Osteocyte (in vitro differentiated cells): ENCODE data around the gene RIMKLB. TPM values are rescaled to one million over a fixed set of nuclear protein-coding genes. Genes with fewer than 3 reads are reported as not detected.

ENCODE experiments used
- DNase-seq: peaks from one replicate; pipeline ENCODE4 v3.0.0; 2021; ENCODE audit warnings: mixed read lengths; ENCODE audit not compliant: unreplicated experiment; ENCODE audit errors: extremely low spot score
- H3K27ac Mint-ChIP-seq: one replicate; pipeline ENCODE4 v1.8.0; 2021; ENCODE audit warnings: mild to moderate bottlenecking, mixed read lengths; ENCODE audit not compliant: unreplicated experiment
- H3K27me3 Mint-ChIP-seq: one replicate; pipeline ENCODE4 v1.8.0; 2021; ENCODE audit warnings: mixed read lengths; ENCODE audit not compliant: unreplicated experiment
- H3K36me3 Mint-ChIP-seq: one replicate; pipeline ENCODE4 v1.8.0; 2021; ENCODE audit warnings: mixed read lengths; ENCODE audit not compliant: unreplicated experiment
- H3K4me1 Mint-ChIP-seq: one replicate; pipeline ENCODE4 v1.8.0; 2021; ENCODE audit warnings: mixed read lengths; ENCODE audit not compliant: unreplicated experiment
- H3K4me3 Mint-ChIP-seq: one replicate; pipeline ENCODE4 v1.8.0; 2021; ENCODE audit warnings: mild to moderate bottlenecking, moderate library complexity, mixed read lengths; ENCODE audit not compliant: unreplicated experiment
- H3K9me3 Mint-ChIP-seq: one replicate; pipeline ENCODE4 v1.8.0; 2021; ENCODE audit warnings: mixed read lengths; ENCODE audit not compliant: unreplicated experiment
- long read RNA-seq: library from polyadenylated mRNA; unstranded; transcript quantifications from one replicate; pipeline ENCODE4 v2.0.0, GENCODE V29; 2021
- total RNA-seq: library from RNA; stranded (reverse); gene quantifications from 2 replicates; pipeline ENCODE4 v1.2.1, GENCODE V29; 2021
- TF ChIP-seq, protein P1 (sequence below): fragments of 200-600 bp; sonication (generic); IDR thresholded peaks from 2 replicates; pipeline ENCODE4 v1.5.0; 2021; ENCODE audit warnings: antibody characterized with exemption, mild to moderate bottlenecking, moderate library complexity

Gene RIMKLB, protein sequence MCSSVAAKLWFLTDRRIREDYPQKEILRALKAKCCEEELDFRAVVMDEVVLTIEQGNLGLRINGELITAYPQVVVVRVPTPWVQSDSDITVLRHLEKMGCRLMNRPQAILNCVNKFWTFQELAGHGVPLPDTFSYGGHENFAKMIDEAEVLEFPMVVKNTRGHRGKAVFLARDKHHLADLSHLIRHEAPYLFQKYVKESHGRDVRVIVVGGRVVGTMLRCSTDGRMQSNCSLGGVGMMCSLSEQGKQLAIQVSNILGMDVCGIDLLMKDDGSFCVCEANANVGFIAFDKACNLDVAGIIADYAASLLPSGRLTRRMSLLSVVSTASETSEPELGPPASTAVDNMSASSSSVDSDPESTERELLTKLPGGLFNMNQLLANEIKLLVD
- 26.5 and 32.5 TPM in 2 replicates for total RNA-seq
- long read RNA-seq, partial matches to known transcripts: 0 of 15 reads
- long read RNA-seq, other reads (novel, unspliced or antisense): 10 of 15 reads

DNA sequence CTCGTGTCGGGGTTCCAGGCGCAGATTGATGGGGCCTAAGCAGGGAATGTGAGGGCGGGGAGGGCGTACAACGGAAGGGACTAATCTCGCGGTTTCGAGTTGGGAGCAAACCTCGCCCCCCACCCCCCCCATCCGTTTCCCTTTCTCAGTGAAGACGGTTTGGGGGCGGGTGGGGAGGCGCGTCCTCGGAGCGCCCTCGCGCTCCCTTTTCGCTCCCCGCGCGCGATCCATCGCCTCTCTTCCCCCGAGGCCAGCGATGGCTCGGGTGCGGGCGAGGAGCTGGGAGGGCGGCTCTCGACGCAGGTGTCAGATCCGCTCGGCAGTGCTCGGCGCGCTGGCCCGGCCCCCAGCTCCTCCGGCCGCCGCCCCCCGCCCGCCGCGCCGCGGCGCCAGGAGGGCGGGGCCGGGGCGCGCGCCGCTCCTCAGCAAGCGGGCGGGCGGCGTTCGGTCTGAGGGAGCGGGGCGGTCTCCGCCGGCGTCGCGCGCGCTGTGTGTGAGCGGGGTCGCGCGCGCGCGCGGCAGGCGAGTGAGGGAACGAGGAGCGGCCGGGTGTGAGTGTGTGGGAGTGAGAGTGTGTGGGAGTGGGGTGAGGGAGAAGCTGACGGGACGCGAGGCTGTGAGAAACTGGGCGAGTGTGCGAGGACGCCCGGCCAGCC is at the start of gene RIMKLB:
Gene RIMKLB, plus strand, starts transcription at position 516 of the 656 bp plus-strand sequence. CDS start 15,876 bp downstream, outside the sequence.
- DNase-seq: peak; percentile 90
- H3K9me3 Mint-ChIP-seq: no peaks in the 10 kb centered on the region
- H3K36me3 Mint-ChIP-seq: no peaks in the 10 kb centered on the region
- peaks cover 48% of the 10 kb centered on the region for H3K4me1 Mint-ChIP-seq
- peak within 1 kb of the TSS; percentile 92 for H3K27ac Mint-ChIP-seq
- H3K27me3 Mint-ChIP-seq: no peaks in the 10 kb centered on the region
- TF ChIP-seq, protein P1, sequence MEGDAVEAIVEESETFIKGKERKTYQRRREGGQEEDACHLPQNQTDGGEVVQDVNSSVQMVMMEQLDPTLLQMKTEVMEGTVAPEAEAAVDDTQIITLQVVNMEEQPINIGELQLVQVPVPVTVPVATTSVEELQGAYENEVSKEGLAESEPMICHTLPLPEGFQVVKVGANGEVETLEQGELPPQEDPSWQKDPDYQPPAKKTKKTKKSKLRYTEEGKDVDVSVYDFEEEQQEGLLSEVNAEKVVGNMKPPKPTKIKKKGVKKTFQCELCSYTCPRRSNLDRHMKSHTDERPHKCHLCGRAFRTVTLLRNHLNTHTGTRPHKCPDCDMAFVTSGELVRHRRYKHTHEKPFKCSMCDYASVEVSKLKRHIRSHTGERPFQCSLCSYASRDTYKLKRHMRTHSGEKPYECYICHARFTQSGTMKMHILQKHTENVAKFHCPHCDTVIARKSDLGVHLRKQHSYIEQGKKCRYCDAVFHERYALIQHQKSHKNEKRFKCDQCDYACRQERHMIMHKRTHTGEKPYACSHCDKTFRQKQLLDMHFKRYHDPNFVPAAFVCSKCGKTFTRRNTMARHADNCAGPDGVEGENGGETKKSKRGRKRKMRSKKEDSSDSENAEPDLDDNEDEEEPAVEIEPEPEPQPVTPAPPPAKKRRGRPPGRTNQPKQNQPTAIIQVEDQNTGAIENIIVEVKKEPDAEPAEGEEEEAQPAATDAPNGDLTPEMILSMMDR: no peak
- H3K4me3 Mint-ChIP-seq: peak within 1 kb of the TSS; percentile 94

DNA sequence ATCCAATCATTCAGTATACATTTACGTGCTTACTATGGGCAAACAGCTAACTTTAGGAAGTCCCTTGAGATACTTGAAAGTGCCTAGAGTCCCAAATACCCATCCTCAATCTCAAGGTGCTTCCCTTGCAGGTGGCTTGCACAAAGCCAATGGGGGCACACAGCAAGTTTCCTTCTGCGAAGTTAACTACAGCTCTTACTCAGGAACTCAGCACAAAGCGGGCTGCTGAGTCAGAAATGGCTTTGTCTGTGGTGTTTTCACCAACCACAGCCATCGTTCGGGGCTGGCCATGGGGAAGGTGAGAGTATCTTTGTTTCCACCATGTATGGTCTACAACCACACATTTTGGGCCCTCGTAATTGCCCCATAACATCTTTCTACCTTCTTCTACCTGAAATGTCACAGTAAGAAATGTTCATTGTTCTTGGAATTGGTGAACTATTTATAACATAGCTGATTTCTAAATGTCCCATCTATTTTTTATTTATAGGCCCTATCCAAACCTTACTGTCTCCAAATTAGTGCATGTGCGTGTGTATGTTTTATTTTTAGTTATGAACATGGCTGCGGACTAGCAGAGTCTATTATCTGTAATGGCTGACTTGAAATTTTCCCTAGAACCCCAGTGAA is 49.1 kb upstream of the RIMKLB start:
- Mint-ChIP-seq H3K9me3 (no peaks in the 10 kb centered on the region), H3K27ac (no peak overlapping the region), H3K36me3 (no peaks in the 10 kb centered on the region), H3K4me3 (no peak overlapping the region), H3K27me3 (peaks cover 20% of the 10 kb centered on the region), H3K4me1 (no peaks in the 10 kb centered on the region)
- TF ChIP-seq, protein P1: no peak
- no peak for DNase-seq

DNA sequence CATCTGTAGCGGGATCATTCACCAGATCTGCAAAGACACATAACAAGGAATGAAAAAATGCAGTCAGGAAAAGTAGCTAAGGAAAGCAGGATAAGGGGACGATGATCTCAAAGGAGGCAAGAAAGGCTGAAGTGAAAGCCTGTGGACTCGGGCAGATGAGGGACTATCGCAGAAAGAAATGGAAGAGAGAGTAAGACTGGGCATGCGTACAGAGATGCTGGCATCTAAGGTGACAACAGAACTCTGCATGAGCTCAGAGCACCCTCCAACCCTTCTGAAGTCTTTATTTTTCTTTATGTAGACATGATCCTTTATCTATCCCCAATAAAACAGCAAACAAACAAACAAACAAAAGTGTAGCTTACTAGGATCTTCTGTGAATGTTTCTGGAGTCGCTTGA is 42.4 kb upstream of the RIMKLB start:
- H3K27ac Mint-ChIP-seq: no peak overlapping the region
- no peak overlapping the region for H3K4me3 Mint-ChIP-seq
- no peaks in the 10 kb centered on the region for H3K4me1 Mint-ChIP-seq
- no peak for DNase-seq
- H3K27me3 Mint-ChIP-seq: peaks cover 4% of the 10 kb centered on the region
- H3K36me3 Mint-ChIP-seq: no peaks in the 10 kb centered on the region
- TF ChIP-seq, protein P1: no peak
- H3K9me3 Mint-ChIP-seq: no peaks in the 10 kb centered on the region

DNA sequence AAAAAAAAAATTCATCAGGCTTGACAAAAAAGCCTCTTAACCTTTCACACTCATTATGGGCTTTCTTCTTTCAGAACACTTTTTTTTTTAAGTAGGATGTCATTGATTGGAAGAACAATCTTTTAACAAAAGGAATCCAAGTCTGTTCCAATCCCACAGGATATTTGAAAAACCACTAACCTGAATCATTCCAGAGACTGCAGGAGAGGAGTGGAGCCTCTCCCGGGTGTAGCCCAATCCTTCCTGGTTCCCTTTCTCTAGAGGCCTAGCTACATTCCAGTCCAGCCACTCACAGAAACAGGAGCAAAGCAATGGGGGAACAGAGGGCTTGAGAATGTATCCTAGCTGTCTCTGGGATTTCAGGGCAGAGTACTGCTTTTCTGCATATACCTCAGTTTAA is 39.4 kb upstream of the RIMKLB start:
- no peaks in the 10 kb centered on the region for H3K4me1 Mint-ChIP-seq
- H3K27me3 Mint-ChIP-seq: peaks cover 4% of the 10 kb centered on the region
- no peaks in the 10 kb centered on the region for H3K9me3 Mint-ChIP-seq
- H3K27ac Mint-ChIP-seq: no peak overlapping the region
- TF ChIP-seq, protein P1: no peak
- no peak overlapping the region for H3K4me3 Mint-ChIP-seq
- no peak for DNase-seq
- no peaks in the 10 kb centered on the region for H3K36me3 Mint-ChIP-seq

DNA sequence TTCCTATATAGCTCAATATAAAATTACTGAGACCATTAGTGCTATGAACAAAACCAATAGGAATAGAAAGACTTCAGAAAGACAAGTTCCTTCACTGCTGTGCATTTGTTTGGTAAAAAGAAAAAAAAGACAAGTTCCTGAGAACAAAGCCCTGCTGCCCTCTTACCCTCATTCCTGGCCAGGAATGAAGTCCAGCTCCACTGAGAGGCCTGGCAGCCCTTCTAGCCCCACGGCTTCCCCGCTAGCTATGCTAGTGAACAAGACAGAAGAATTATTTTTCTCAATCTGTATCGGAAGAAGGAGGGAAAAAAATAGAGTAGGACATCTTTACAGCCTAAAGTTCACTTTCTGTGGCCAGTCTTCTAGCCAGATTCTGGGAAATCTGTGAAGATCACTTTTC is 36.8 kb upstream of the RIMKLB start:
- TF ChIP-seq, protein P1: no peak
- no peak overlapping the region for H3K27ac Mint-ChIP-seq
- DNase-seq: no peak
- H3K36me3 Mint-ChIP-seq: no peaks in the 10 kb centered on the region
- no peak overlapping the region for H3K4me3 Mint-ChIP-seq
- peaks cover 2% of the 10 kb centered on the region for H3K4me1 Mint-ChIP-seq
- no peaks in the 10 kb centered on the region for H3K9me3 Mint-ChIP-seq
- H3K27me3 Mint-ChIP-seq: peaks cover 9% of the 10 kb centered on the region
